Bone marrow (tissue), 2 donors: ENCODE results near the gene PRMT1.
"Not testable (repeated sequence)": the region's sequence is repeated elsewhere in the genome, so short reads cannot be mapped to it uniquely, and the experiment has no call there.

Source experiments
- DNase-seq, 2 donors: peaks; one replicate each; lab custom pipeline; 2025; lab: John Stamatoyannopoulos, UW

Gene PRMT1

GRCh38 chr19:49677231-49677900 lies at the start of gene PRMT1:
PRMT1 (plus strand) TSS chr19:49677271; CDS start chr19:49677281, 10 bp downstream.
- DNase-seq: no peak

GRCh38 chr19:49629659-49630058 lies 47.4 kb upstream of the PRMT1 start:
- DNase-seq: no peak

GRCh38 chr19:49631014-49631588 lies 46.0 kb upstream of the PRMT1 start:
- DNase-seq: no peak

GRCh38 chr19:49631610-49632192 lies 45.4 kb upstream of the PRMT1 start:
- no peak for DNase-seq

GRCh38 chr19:49632576-49632975 lies 44.5 kb upstream of the PRMT1 start:
- DNase-seq: no peak

GRCh38 chr19:49633273-49633672 lies 43.8 kb upstream of the PRMT1 start:
- not testable (repeated sequence) for DNase-seq

- DNase-seq: no peak
Observed at GRCh38 chr19:49635530-49636232, 41.4 kb upstream of the PRMT1 start.

GRCh38 chr19:49636233-49636932 lies 40.7 kb upstream of the PRMT1 start:
- DNase-seq: no peak

GRCh38 chr19:49637821-49638738 lies 39.0 kb upstream of the PRMT1 start:
- peak in 1 of 2 donors; percentile 7 for DNase-seq

GRCh38 chr19:49639401-49640112 lies 37.5 kb upstream of the PRMT1 start:
- DNase-seq: no peak

- peak; percentile 94 to 100 for DNase-seq
Observed at GRCh38 chr19:49640113-49640898, 36.8 kb upstream of the PRMT1 start, which contains the start of gene RRAS. RRAS (minus strand) TSS chr19:49640143; CDS start chr19:49640098, 45 bp downstream.

GRCh38 chr19:49641688-49642491 lies 35.2 kb upstream of the PRMT1 start, which contains the start of gene SCAF1:
SCAF1 (plus strand) TSS chr19:49642209; CDS start chr19:49645027, 2,818 bp downstream.
- peak; percentile 91 to 98 for DNase-seq

GRCh38 chr19:49642492-49643035 lies 34.5 kb upstream of the PRMT1 start:
- peak in 1 of 2 donors; percentile 2 for DNase-seq

- DNase-seq: no peak
Observed at GRCh38 chr19:49643466-49643865, 33.6 kb upstream of the PRMT1 start.

GRCh38 chr19:49645592-49645991 lies 31.5 kb upstream of the PRMT1 start:
- no peak for DNase-seq

- no peak for DNase-seq
Observed at GRCh38 chr19:49645995-49646394, 31.1 kb upstream of the PRMT1 start.

- DNase-seq: no peak
Observed at GRCh38 chr19:49646586-49646985, 30.5 kb upstream of the PRMT1 start.
